GM23338 (cell line): ENCODE results near the gene NXN. TPM values are rescaled to one million over a fixed set of nuclear protein-coding genes. Genes with fewer than 3 reads are reported as not detected.

Experiments used
- ATAC-seq: fragments of 200-7000 bp; cut with Tn5 transposase; 3 replicates; pipeline ENCODE4 v1.9.1; 2020
- DNase-seq: peaks from one replicate; pipeline ENCODE4 v3.0.0-alpha.2; 2015; ENCODE audit warnings: low spot score
- H2AFZ ChIP-seq: fragments of 200-600 bp; sonication (generic); 2 replicates; pipeline ENCODE4 v1.8.0; 2016; ENCODE audit warnings: antibody characterized with exemption, mild to moderate bottlenecking, moderate library complexity
- H3F3A ChIP-seq: fragments of 200-600 bp; sonication (generic); replicated peaks from 2 replicates; pipeline ENCODE4 v1.8.0; 2017; ENCODE audit warnings: antibody characterized with exemption, mixed run types, low read depth
- H3K27ac ChIP-seq: fragments of 200-600 bp; sonication (generic); 2 replicates; pipeline ENCODE4 v1.6.1; 2016; ENCODE audit warnings: low read depth
- H3K27me3 ChIP-seq: fragments of 200-600 bp; sonication (generic); 2 replicates; pipeline ENCODE4 v1.8.0; 2016; ENCODE audit warnings: mild to moderate bottlenecking, mixed run types, moderate library complexity; ENCODE audit not compliant: insufficient read depth
- H3K36me3 ChIP-seq: fragments of 200-600 bp; sonication (generic); 2 replicates; pipeline ENCODE4 v1.8.0; 2016; ENCODE audit warnings: mild to moderate bottlenecking; ENCODE audit not compliant: insufficient read depth
- H3K4me1 ChIP-seq: fragments of 200-600 bp; sonication (generic); 2 replicates; pipeline ENCODE4 v1.8.0; 2016; ENCODE audit warnings: mild to moderate bottlenecking, moderate library complexity; ENCODE audit not compliant: insufficient read depth
- H3K4me2 ChIP-seq: fragments of 200-600 bp; sonication (generic); 2 replicates; pipeline ENCODE4 v1.7.1; 2017; ENCODE audit warnings: mixed run types
- H3K4me3 ChIP-seq: fragments of 200-600 bp; sonication (generic); 2 replicates; pipeline ENCODE4 v1.6.1; 2016; ENCODE audit warnings: mixed run types
- H3K79me2 ChIP-seq: fragments of 200-600 bp; sonication (generic); replicated peaks from 2 replicates; pipeline ENCODE4 v1.8.0; 2017; ENCODE audit warnings: mild to moderate bottlenecking; ENCODE audit not compliant: insufficient read depth
- H3K9me2 ChIP-seq: fragments of 200-600 bp; sonication (generic); 2 replicates; pipeline ENCODE4 v1.8.0; 2017; ENCODE audit not compliant: insufficient read depth
- H4K20me1 ChIP-seq: fragments of 200-600 bp; sonication (generic); replicated peaks from 2 replicates; pipeline ENCODE4 v1.8.0; 2017; ENCODE audit warnings: mild to moderate bottlenecking; ENCODE audit not compliant: insufficient read depth
- H3K27ac Mint-ChIP-seq: 2 replicates; pipeline ENCODE4 v1.8.0; 2020; ENCODE audit warnings: inconsistent platforms, mild to moderate bottlenecking, moderate library complexity, mixed read lengths
- H3K27me3 Mint-ChIP-seq: 3 replicates; pipeline ENCODE4 v1.8.0; 2022; ENCODE audit warnings: low read depth, mild to moderate bottlenecking, moderate library complexity, mixed read lengths, inconsistent platforms; ENCODE audit not compliant: insufficient read depth, poor library complexity
- H3K36me3 Mint-ChIP-seq: 3 replicates; pipeline ENCODE4 v1.8.0; 2021; ENCODE audit warnings: low read depth, mild to moderate bottlenecking, inconsistent platforms, moderate library complexity, mixed read lengths
- H3K4me1 Mint-ChIP-seq: 3 replicates; pipeline ENCODE4 v1.8.0; 2020; ENCODE audit warnings: mild to moderate bottlenecking, inconsistent platforms, mixed read lengths
- H3K4me3 Mint-ChIP-seq: 3 replicates; pipeline ENCODE4 v1.8.0; 2021; ENCODE audit warnings: moderate library complexity, mild to moderate bottlenecking, inconsistent platforms, mixed read lengths
- H3K9me3 Mint-ChIP-seq: 3 replicates; pipeline ENCODE4 v1.8.0; 2020; ENCODE audit warnings: moderate library complexity, mild to moderate bottlenecking, inconsistent platforms, mixed read lengths
- EZH2 ChIP-seq: fragments of 200-600 bp; sonication (generic); IDR thresholded peaks from one replicate; pipeline ENCODE4 v1.8.0; 2017; ENCODE audit warnings: antibody characterized with exemption, mild to moderate bottlenecking, low read depth; ENCODE audit not compliant: unreplicated experiment
- EZH2phosphoT487 ChIP-seq: fragments of 200-600 bp; sonication (generic); IDR thresholded peaks from one replicate; pipeline ENCODE4 v1.8.1; 2018; ENCODE audit warnings: antibody characterized with exemption; ENCODE audit not compliant: unreplicated experiment
- NANOG ChIP-seq: IDR thresholded peaks from 2 replicates; pipeline ENCODE4 v1.6.1; 2016; ENCODE audit warnings: antibody characterized with exemption, borderline replicate concordance
- POLR2AphosphoS5 ChIP-seq: IDR thresholded peaks from 2 replicates; pipeline ENCODE4 v1.6.1; 2016; ENCODE audit warnings: antibody characterized with exemption, low read depth
- ZNF114 ChIP-seq: fragments of 250-450 bp; sonication (Bioruptor Pico); IDR thresholded peaks from 2 replicates; pipeline ENCODE4 v1.5.0; 2020; ENCODE audit warnings: mild to moderate bottlenecking, moderate library complexity
- polyA plus RNA-seq: library from polyadenylated mRNA; unstranded; fragments of >200 nt; fragmentation: Nextera tagmentation; extraction: Ambion mirVana; gene quantifications from 2 replicates; pipeline ENCODE4 v1.2.1, GENCODE V29; 2016
- total RNA-seq: library from RNA; depleted of rRNA; stranded (reverse); fragments of >200 nt; shearing (Covaris generic); gene quantifications from 2 replicates; pipeline ENCODE4 v1.2.3, GENCODE V29; 2014
- TF ChIP-seq, protein P1 (sequence below): fragments of 250-450 bp; sonication (Bioruptor Pico); IDR thresholded peaks from 2 replicates; pipeline ENCODE4 v1.5.0; 2020; ENCODE audit warnings: mild to moderate bottlenecking, moderate library complexity
- TF ChIP-seq, protein P2 (sequence below), 2 experiments: fragments of 200-600 bp in 1 of 2; sonication (generic) in 1 of 2; conservative IDR thresholded peaks; 2 replicates each; pipeline versions ENCODE4 v1.5.1 to v1.6.1; 2016 to 2017; ENCODE audit warnings: antibody characterized with exemption in 2 of 2, low read depth in 2 of 2, mild to moderate bottlenecking in 2 of 2, moderate library complexity in 1 of 2
- TF ChIP-seq, protein P3 (sequence below): IDR thresholded peaks from 2 replicates; pipeline ENCODE4 v1.6.1; 2016; ENCODE audit warnings: antibody characterized with exemption
- TF ChIP-seq, protein P4 (sequence below): IDR thresholded peaks from one replicate; pipeline ENCODE4 v1.6.1; 2018; ENCODE audit warnings: antibody characterized with exemption; ENCODE audit not compliant: unreplicated experiment

Gene NXN
- total and polyA plus RNA-seq, 2 experiments from 2014 or later, result 31.8 to 105 TPM

DNA sequence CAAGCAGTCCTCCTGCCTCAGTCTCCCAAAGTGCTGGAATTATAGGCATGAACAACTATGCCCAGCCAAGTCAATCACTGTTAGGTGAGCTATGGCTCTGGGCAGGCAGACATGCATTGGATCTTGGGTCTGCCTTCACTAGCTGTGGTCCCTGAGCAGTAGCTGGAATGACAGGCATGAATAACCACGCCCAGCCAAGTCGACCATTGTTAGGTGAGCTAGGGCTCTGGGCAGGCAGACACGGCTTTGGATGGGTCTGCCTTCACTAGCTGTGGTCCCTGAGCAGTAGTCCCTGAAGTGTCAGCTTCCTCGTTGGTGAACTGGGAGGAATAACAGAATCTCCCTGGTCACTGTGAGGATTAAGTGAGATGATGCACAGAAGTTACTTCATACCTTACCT, 191.0 kb downstream of the NXN start:
- peaks cover 12% of the 10 kb centered on the region for H4K20me1 ChIP-seq
- Mint-ChIP-seq H3K27ac (no peak overlapping the region), H3K9me3 (no peaks in the 10 kb centered on the region; the same call in 2 of the 3 replicates), H3K36me3 (peaks cover 60% of the 10 kb centered on the region), H3K4me3 (no peak overlapping the region), H3K27me3 (peaks cover 12% of the 10 kb centered on the region), H3K4me1 (peaks cover 16% of the 10 kb centered on the region)
- ATAC-seq, result no peak
- no peak overlapping the region for H3K27ac ChIP-seq
- no peaks in the 10 kb centered on the region for H3K27me3 ChIP-seq
- no peaks in the 10 kb centered on the region for H3K9me2 ChIP-seq
- H3F3A ChIP-seq, result peaks cover 31% of the 10 kb centered on the region
- H3K4me2 ChIP-seq, result no peak overlapping the region
- no peak overlapping the region for H3K4me3 ChIP-seq
- no peak for TF ChIP-seq NANOG
- TF ChIP-seq EZH2, result no peak
- TF ChIP-seq POLR2AphosphoS5, result no peak
- no peak for TF ChIP-seq ZNF114 (CRISPR knock-in tag)
- TF ChIP-seq, protein P1, sequence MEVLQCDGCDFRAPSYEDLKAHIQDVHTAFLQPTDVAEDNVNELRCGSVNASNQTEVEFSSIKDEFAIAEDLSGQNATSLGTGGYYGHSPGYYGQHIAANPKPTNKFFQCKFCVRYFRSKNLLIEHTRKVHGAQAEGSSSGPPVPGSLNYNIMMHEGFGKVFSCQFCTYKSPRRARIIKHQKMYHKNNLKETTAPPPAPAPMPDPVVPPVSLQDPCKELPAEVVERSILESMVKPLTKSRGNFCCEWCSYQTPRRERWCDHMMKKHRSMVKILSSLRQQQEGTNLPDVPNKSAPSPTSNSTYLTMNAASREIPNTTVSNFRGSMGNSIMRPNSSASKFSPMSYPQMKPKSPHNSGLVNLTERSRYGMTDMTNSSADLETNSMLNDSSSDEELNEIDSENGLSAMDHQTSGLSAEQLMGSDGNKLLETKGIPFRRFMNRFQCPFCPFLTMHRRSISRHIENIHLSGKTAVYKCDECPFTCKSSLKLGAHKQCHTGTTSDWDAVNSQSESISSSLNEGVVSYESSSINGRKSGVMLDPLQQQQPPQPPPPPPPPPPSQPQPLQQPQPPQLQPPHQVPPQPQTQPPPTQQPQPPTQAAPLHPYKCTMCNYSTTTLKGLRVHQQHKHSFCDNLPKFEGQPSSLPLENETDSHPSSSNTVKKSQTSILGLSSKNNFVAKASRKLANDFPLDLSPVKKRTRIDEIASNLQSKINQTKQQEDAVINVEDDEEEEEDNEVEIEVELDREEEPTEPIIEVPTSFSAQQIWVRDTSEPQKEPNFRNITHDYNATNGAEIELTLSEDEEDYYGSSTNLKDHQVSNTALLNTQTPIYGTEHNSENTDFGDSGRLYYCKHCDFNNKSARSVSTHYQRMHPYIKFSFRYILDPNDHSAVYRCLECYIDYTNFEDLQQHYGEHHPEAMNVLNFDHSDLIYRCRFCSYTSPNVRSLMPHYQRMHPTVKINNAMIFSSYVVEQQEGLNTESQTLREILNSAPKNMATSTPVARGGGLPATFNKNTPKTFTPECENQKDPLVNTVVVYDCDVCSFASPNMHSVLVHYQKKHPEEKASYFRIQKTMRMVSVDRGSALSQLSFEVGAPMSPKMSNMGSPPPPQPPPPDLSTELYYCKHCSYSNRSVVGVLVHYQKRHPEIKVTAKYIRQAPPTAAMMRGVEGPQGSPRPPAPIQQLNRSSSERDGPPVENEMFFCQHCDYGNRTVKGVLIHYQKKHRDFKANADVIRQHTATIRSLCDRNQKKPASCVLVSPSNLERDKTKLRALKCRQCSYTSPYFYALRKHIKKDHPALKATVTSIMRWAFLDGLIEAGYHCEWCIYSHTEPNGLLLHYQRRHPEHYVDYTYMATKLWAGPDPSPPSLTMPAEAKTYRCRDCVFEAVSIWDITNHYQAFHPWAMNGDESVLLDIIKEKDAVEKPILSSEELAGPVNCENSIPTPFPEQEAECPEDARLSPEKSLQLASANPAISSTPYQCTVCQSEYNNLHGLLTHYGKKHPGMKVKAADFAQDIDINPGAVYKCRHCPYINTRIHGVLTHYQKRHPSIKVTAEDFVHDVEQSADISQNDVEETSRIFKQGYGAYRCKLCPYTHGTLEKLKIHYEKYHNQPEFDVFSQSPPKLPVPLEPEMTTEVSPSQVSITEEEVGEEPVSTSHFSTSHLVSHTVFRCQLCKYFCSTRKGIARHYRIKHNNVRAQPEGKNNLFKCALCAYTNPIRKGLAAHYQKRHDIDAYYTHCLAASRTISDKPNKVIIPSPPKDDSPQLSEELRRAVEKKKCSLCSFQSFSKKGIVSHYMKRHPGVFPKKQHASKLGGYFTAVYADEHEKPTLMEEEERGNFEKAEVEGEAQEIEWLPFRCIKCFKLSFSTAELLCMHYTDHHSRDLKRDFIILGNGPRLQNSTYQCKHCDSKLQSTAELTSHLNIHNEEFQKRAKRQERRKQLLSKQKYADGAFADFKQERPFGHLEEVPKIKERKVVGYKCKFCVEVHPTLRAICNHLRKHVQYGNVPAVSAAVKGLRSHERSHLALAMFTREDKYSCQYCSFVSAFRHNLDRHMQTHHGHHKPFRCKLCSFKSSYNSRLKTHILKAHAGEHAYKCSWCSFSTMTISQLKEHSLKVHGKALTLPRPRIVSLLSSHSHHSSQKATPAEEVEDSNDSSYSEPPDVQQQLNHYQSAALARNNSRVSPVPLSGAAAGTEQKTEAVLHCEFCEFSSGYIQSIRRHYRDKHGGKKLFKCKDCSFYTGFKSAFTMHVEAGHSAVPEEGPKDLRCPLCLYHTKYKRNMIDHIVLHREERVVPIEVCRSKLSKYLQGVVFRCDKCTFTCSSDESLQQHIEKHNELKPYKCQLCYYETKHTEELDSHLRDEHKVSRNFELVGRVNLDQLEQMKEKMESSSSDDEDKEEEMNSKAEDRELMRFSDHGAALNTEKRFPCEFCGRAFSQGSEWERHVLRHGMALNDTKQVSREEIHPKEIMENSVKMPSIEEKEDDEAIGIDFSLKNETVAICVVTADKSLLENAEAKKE, result no peak
- TF ChIP-seq EZH2phosphoT487, result no peak
- TF ChIP-seq, protein P2, sequence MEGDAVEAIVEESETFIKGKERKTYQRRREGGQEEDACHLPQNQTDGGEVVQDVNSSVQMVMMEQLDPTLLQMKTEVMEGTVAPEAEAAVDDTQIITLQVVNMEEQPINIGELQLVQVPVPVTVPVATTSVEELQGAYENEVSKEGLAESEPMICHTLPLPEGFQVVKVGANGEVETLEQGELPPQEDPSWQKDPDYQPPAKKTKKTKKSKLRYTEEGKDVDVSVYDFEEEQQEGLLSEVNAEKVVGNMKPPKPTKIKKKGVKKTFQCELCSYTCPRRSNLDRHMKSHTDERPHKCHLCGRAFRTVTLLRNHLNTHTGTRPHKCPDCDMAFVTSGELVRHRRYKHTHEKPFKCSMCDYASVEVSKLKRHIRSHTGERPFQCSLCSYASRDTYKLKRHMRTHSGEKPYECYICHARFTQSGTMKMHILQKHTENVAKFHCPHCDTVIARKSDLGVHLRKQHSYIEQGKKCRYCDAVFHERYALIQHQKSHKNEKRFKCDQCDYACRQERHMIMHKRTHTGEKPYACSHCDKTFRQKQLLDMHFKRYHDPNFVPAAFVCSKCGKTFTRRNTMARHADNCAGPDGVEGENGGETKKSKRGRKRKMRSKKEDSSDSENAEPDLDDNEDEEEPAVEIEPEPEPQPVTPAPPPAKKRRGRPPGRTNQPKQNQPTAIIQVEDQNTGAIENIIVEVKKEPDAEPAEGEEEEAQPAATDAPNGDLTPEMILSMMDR (conservative IDR thresholded peaks at IDR 0.05; ENCODE audit: low read depth in 2 of 2), result no peak
- TF ChIP-seq, protein P3, sequence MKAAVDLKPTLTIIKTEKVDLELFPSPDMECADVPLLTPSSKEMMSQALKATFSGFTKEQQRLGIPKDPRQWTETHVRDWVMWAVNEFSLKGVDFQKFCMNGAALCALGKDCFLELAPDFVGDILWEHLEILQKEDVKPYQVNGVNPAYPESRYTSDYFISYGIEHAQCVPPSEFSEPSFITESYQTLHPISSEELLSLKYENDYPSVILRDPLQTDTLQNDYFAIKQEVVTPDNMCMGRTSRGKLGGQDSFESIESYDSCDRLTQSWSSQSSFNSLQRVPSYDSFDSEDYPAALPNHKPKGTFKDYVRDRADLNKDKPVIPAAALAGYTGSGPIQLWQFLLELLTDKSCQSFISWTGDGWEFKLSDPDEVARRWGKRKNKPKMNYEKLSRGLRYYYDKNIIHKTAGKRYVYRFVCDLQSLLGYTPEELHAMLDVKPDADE, result no peak
- TF ChIP-seq, protein P4, sequence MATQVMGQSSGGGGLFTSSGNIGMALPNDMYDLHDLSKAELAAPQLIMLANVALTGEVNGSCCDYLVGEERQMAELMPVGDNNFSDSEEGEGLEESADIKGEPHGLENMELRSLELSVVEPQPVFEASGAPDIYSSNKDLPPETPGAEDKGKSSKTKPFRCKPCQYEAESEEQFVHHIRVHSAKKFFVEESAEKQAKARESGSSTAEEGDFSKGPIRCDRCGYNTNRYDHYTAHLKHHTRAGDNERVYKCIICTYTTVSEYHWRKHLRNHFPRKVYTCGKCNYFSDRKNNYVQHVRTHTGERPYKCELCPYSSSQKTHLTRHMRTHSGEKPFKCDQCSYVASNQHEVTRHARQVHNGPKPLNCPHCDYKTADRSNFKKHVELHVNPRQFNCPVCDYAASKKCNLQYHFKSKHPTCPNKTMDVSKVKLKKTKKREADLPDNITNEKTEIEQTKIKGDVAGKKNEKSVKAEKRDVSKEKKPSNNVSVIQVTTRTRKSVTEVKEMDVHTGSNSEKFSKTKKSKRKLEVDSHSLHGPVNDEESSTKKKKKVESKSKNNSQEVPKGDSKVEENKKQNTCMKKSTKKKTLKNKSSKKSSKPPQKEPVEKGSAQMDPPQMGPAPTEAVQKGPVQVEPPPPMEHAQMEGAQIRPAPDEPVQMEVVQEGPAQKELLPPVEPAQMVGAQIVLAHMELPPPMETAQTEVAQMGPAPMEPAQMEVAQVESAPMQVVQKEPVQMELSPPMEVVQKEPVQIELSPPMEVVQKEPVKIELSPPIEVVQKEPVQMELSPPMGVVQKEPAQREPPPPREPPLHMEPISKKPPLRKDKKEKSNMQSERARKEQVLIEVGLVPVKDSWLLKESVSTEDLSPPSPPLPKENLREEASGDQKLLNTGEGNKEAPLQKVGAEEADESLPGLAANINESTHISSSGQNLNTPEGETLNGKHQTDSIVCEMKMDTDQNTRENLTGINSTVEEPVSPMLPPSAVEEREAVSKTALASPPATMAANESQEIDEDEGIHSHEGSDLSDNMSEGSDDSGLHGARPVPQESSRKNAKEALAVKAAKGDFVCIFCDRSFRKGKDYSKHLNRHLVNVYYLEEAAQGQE, result no peak
- no peak overlapping the region for H2AFZ ChIP-seq
- peaks cover 4% of the 10 kb centered on the region; the same call in 1 of the 2 replicates for H3K4me1 ChIP-seq
- DNase-seq, result no peak
- H3K79me2 ChIP-seq, result peaks cover 31% of the 10 kb centered on the region
- H3K36me3 ChIP-seq, result peaks cover 6% of the 10 kb centered on the region; the same call in 1 of the 2 replicates
